Measurements from ENCODE around the gene SLC22A23. TPM values are rescaled to one million over a fixed set of nuclear protein-coding genes. Genes with fewer than 3 reads are reported as not detected.

SLC22A23 gene
- total RNA-seq, 2 experiments from 2014 or later: 0.37 to 0.39 TPM

GRCh38 chr6:3454273-3455010 lies 2.4 kb downstream of the SLC22A23 start:
- ChIA-PET POLR2A (interaction anchor here (0.5 kb wide), 1 partner anchor 299 kb away, joined by 4 read pairs; no protein-coding TSS in a partner anchor), CTCF (interaction anchor here (0.8 to 1.5 kb wide), 2 partner anchors 10 to 32 kb away, joined by 3 read pairs; no protein-coding TSS in a partner anchor)
- H3K4me3 Mint-ChIP-seq: no peak overlapping the region

GRCh38 chr6:3453413-3454272 lies 3.2 kb downstream of the SLC22A23 start:
- no peak overlapping the region for H3K4me3 Mint-ChIP-seq
- H3K9me3 Mint-ChIP-seq (ENCODE audit: low read depth): no peaks in the 10 kb centered on the region
- peaks cover 17% of the 10 kb centered on the region for H3K4me1 Mint-ChIP-seq
- intact Hi-C loops (cut with DNase I, micrococcal nuclease): no loop called here
- no peak overlapping the region for H3K27ac Mint-ChIP-seq
- H3K36me3 Mint-ChIP-seq (ENCODE audit: low read depth): no peaks in the 10 kb centered on the region
- DNase-seq (no peak), ATAC-seq (no peak)
- ChIA-PET CTCF (interaction anchor here (0.6 to 1.5 kb wide), 5 partner anchors 20 to 1259 kb away, joined by 3 to 4 read pairs (median 3); no protein-coding TSS in a partner anchor), POLR2A (interaction anchor here (0.6 kb wide), 1 partner anchor 105 kb away, joined by 3 read pairs; no protein-coding TSS in a partner anchor)
- H3K27me3 Mint-ChIP-seq: peaks cover 11% of the 10 kb centered on the region

More at GRCh38 chr6:3454273-3455010, 2.4 kb downstream of the SLC22A23 start:
- Mint-ChIP-seq H3K27me3 (peaks cover 19% of the 10 kb centered on the region), H3K36me3 (ENCODE audit: low read depth) (no peaks in the 10 kb centered on the region), H3K27ac (no peak overlapping the region), H3K9me3 (ENCODE audit: low read depth) (no peaks in the 10 kb centered on the region), H3K4me1 (peaks cover 10% of the 10 kb centered on the region)
- ATAC-seq (no peak), DNase-seq (no peak)
- intact Hi-C loops (cut with DNase I, micrococcal nuclease): loop anchor here (5.0 kb wide), 4 partner anchors 327 to 683 kb away; partner anchors contain the start of genes BPHL (in 1 of the 2) and ECI2 (in 1 of the 2)

- H3K36me3 Mint-ChIP-seq (ENCODE audit: low read depth): no peaks in the 10 kb centered on the region
- ATAC-seq (no peak), DNase-seq (no peak)
- H3K27me3 Mint-ChIP-seq: no peaks in the 10 kb centered on the region
- H3K4me3 Mint-ChIP-seq: no peak overlapping the region
- H3K9me3 Mint-ChIP-seq (ENCODE audit: low read depth): no peaks in the 10 kb centered on the region
- ChIA-PET POLR2A (no interaction called here), CTCF (interaction anchor here (1.1 kb wide), 1 partner anchor 38 kb away, joined by 3 read pairs; no protein-coding TSS in a partner anchor)
- peaks cover 16% of the 10 kb centered on the region for H3K4me1 Mint-ChIP-seq
- intact Hi-C loops (cut with DNase I, micrococcal nuclease): no loop called here
- H3K27ac Mint-ChIP-seq: no peak overlapping the region
These were observed 5.4 kb downstream of the SLC22A23 start for GRCh38 chr6:3451498-3451897.

GRCh38 chr6:3450888-3451287 lies 6.0 kb downstream of the SLC22A23 start:
- POLR2A ChIA-PET: no interaction called here

GRCh38 chr6:3449750-3450305 lies 7.0 kb downstream of the SLC22A23 start:
- Mint-ChIP-seq H3K4me1 (peaks cover 16% of the 10 kb centered on the region), H3K9me3 (ENCODE audit: low read depth) (no peaks in the 10 kb centered on the region), H3K4me3 (no peak overlapping the region), H3K27ac (no peak overlapping the region), H3K36me3 (ENCODE audit: low read depth) (no peaks in the 10 kb centered on the region), H3K27me3 (no peaks in the 10 kb centered on the region)
- intact Hi-C loops (cut with DNase I, micrococcal nuclease): no loop called here
- ChIA-PET POLR2A (no interaction called here), CTCF (no interaction called here)
- ATAC-seq (peak; percentile 36), DNase-seq (no peak)

More at GRCh38 chr6:3450888-3451287, 6.0 kb downstream of the SLC22A23 start:
- no peak overlapping the region for H3K27ac Mint-ChIP-seq
- intact Hi-C loops (cut with DNase I, micrococcal nuclease): no loop called here
- ATAC-seq (no peak), DNase-seq (no peak)
- peaks cover 16% of the 10 kb centered on the region for H3K4me1 Mint-ChIP-seq
- no peak overlapping the region for H3K4me3 Mint-ChIP-seq
- H3K36me3 Mint-ChIP-seq (ENCODE audit: low read depth): no peaks in the 10 kb centered on the region
- no peaks in the 10 kb centered on the region for H3K27me3 Mint-ChIP-seq
- CTCF ChIA-PET: interaction anchor here (1.1 kb wide), 1 partner anchor 37 kb away, joined by 3 read pairs; no protein-coding TSS in a partner anchor
- H3K9me3 Mint-ChIP-seq (ENCODE audit: low read depth): no peaks in the 10 kb centered on the region

DNA sequence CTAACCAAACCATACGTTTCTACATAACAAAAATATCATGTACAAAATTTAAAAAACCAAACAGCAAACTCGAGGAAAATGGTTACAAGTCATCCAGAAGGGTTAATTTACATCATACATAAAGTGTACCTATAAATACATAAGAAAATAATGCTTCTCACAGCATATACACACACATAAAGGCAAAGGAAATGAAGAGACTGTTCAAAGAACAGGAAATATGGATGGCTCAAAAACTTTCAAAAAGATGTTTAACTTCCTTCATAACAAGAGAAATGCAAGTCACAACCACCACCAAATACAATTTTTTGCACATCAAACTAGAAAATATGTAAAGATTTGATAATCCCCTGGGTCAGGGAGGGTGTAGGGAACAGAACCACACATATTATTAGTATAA lies 7.5 kb downstream of the SLC22A23 start:
- CTCF ChIA-PET: no interaction called here
- intact Hi-C loops (cut with DNase I, micrococcal nuclease): no loop called here
- Mint-ChIP-seq H3K4me3 (no peak overlapping the region), H3K9me3 (ENCODE audit: low read depth) (no peaks in the 10 kb centered on the region), H3K4me1 (peaks cover 16% of the 10 kb centered on the region), H3K36me3 (ENCODE audit: low read depth) (no peaks in the 10 kb centered on the region), H3K27me3 (no peaks in the 10 kb centered on the region), H3K27ac (no peak overlapping the region)
- ATAC-seq (no peak), DNase-seq (no peak)
- POLR2A ChIA-PET: no interaction called here

GRCh38 chr6:3447005-3447404 lies 9.8 kb downstream of the SLC22A23 start:
- no peaks in the 10 kb centered on the region for H3K9me3 Mint-ChIP-seq (ENCODE audit: low read depth)
- DNase-seq (no peak), ATAC-seq (no peak)
- ChIA-PET CTCF (no interaction called here), POLR2A (no interaction called here)
- intact Hi-C loops (cut with DNase I, micrococcal nuclease): no loop called here
- H3K27me3 Mint-ChIP-seq: no peaks in the 10 kb centered on the region
- H3K4me3 Mint-ChIP-seq: no peak overlapping the region
- peaks cover 16% of the 10 kb centered on the region for H3K4me1 Mint-ChIP-seq
- no peaks in the 10 kb centered on the region for H3K36me3 Mint-ChIP-seq (ENCODE audit: low read depth)
- H3K27ac Mint-ChIP-seq: no peak overlapping the region

- DNase-seq (no peak), ATAC-seq (no peak)
- Mint-ChIP-seq H3K27ac (no peak overlapping the region), H3K36me3 (ENCODE audit: low read depth) (no peaks in the 10 kb centered on the region), H3K4me3 (no peak overlapping the region), H3K9me3 (ENCODE audit: low read depth) (no peaks in the 10 kb centered on the region), H3K4me1 (peaks cover 16% of the 10 kb centered on the region), H3K27me3 (no peaks in the 10 kb centered on the region)
- CTCF ChIA-PET: interaction anchor here (0.7 kb wide), 1 partner anchor 126 kb away, joined by 3 read pairs; no protein-coding TSS in a partner anchor
- intact Hi-C loops (cut with DNase I, micrococcal nuclease): no loop called here
- POLR2A ChIA-PET: interaction anchor here (0.5 kb wide), 1 partner anchor 42 kb away, joined by 3 read pairs; no protein-coding TSS in a partner anchor
These were observed 10.7 kb downstream of the SLC22A23 start for GRCh38 chr6:3446184-3446583.

DNA sequence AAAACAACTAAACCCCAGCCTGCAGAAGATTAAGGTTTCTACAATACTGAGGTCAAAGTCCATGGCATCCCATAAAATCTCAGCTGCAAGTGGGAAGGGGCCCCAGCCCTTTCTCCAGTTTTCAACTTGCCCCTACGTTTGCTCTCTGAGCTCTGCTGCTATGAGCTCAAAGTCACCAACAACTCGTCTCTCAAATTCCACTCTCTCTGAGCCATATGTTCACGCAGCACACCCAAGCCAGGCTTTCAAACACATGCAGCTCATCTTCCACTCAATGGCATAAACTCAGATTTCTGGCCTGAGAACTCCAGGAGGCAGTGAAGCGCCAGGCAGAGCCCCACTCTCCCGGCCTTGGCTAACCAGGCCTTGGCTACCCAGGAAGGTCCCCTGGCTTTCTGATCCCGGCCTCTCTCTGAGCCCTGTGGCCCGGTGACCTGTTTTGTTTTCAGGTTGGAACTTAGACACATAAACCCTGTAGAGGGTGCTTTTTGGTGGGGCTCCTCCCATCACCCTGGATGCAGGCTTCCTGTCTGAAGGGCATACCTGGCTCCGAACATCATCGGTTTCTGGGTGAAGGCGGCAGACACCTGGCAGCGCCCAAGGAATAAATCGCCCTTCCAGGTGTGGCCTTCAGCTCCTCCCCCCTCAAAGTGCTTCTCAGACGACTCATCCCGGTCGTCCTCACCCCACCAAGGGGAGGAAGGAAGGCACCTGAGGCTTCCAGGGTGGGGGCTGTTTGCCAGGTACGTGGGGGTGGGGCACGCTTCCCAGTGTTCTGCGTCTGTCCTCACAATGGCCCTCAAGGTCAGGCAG lies 12.4 kb downstream of the SLC22A23 start:
- Mint-ChIP-seq H3K27me3 (no peaks in the 10 kb centered on the region), H3K4me1 (peaks cover 11% of the 10 kb centered on the region), H3K4me3 (no peak overlapping the region), H3K9me3 (ENCODE audit: low read depth) (no peaks in the 10 kb centered on the region), H3K27ac (no peak overlapping the region), H3K36me3 (ENCODE audit: low read depth) (no peaks in the 10 kb centered on the region)
- POLR2A ChIA-PET: no interaction called here
- no peak for ATAC-seq
- no peak for DNase-seq
- CTCF ChIA-PET: interaction anchor here (1.4 to 1.6 kb wide), 2 partner anchors 10 to 33 kb away, joined by 3 to 7 read pairs; no protein-coding TSS in a partner anchor
- intact Hi-C loops (cut with DNase I, micrococcal nuclease): no loop called here

DNA sequence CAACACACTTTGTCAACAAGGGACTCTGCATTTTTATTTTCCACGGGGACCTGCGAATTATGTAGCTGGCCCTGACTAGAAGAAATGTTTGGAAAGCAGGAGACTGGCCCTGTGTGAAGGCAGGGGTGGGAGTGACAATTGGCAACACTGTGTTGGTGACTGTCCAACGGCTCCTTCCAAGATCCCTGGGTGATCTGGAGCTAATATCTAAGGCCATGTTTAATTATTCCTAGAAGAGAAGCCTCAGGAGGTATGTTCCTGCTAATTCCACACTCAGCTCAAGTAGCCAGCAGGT lies 13.7 kb downstream of the SLC22A23 start:
- POLR2A ChIA-PET: no interaction called here
- ATAC-seq (no peak), DNase-seq (no peak)
- Mint-ChIP-seq H3K27ac (no peak overlapping the region), H3K9me3 (ENCODE audit: low read depth) (no peaks in the 10 kb centered on the region), H3K4me3 (no peak overlapping the region), H3K4me1 (peaks cover 3% of the 10 kb centered on the region), H3K27me3 (no peaks in the 10 kb centered on the region), H3K36me3 (ENCODE audit: low read depth) (no peaks in the 10 kb centered on the region)
- intact Hi-C loops (cut with DNase I, micrococcal nuclease): no loop called here
- CTCF ChIA-PET: interaction anchor here (0.6 to 2.8 kb wide), 5 partner anchors 12 to 136 kb away, joined by 3 to 12 read pairs (median 3); no protein-coding TSS in a partner anchor
